Stimulated activated CD4-positive, alpha-beta T cell treated with anti-CD3 and anti-CD28 coated beads, Interleukin-15, amount 100 ng/mL, for 1 hour (primary cell): ENCODE measurements around the gene ZNF117.
"Not testable (repeated sequence)": the region's sequence is repeated elsewhere in the genome, so short reads cannot be mapped to it uniquely, and the experiment has no call there.

ENCODE experiments used
- DNase-seq, 2 donors: peaks; one replicate each; pipeline ENCODE4 v3.0.0-alpha.2; 2020; ENCODE audit warnings: low read depth in 1 of 2, low spot score in 1 of 2

The ZNF117 gene

GRCh38 chr7:64997164-64997908, 6.5 kb upstream of the ZNF117 start:
- no peak for DNase-seq

GRCh38 chr7:64996305-64996704, 5.5 kb upstream of the ZNF117 start:
- DNase-seq: no peak

GRCh38 chr7:64993901-64994300, 3.1 kb upstream of the ZNF117 start:
- DNase-seq: no peak

- DNase-seq: no peak
These were observed 2.1 kb upstream of the ZNF117 start for GRCh38 chr7:64992971-64993370.

GRCh38 chr7:64990216-64990615, 620 bp downstream of the ZNF117 start:
- no peak for DNase-seq

- DNase-seq: no peak
These were observed 12.2 kb downstream of the ZNF117 start for GRCh38 chr7:64978497-64979203.

GRCh38 chr7:64965594-64965993, 25.2 kb downstream of the ZNF117 start:
- no peak for DNase-seq

GRCh38 chr7:64959072-64959747, 31.6 kb downstream of the ZNF117 start:
- DNase-seq: no peak

- no peak for DNase-seq
These were observed 39.5 kb downstream of the ZNF117 start for GRCh38 chr7:64951250-64951848.

GRCh38 chr7:64950673-64951072, 40.2 kb downstream of the ZNF117 start:
- DNase-seq: not testable (repeated sequence)

GRCh38 chr7:64948774-64949173, 42.1 kb downstream of the ZNF117 start:
- DNase-seq: not testable (repeated sequence)

GRCh38 chr7:64947252-64948000, 43.4 kb downstream of the ZNF117 start:
- no peak for DNase-seq

- DNase-seq: peak in 1 of 2 donors; percentile 6
These were observed 44.1 kb downstream of the ZNF117 start for GRCh38 chr7:64946772-64947171.

- DNase-seq: no peak
These were observed 45.2 kb downstream of the ZNF117 start for GRCh38 chr7:64945503-64946175.

GRCh38 chr7:64944667-64945502, 46.0 kb downstream of the ZNF117 start:
- DNase-seq: not testable (repeated sequence)

- DNase-seq: not testable (repeated sequence)
These were observed 50.8 kb downstream of the ZNF117 start for GRCh38 chr7:64940021-64940420.

- no peak for DNase-seq
These were observed 52.3 kb downstream of the ZNF117 start for GRCh38 chr7:64938540-64938939.

- no peak for DNase-seq
These were observed 56.4 kb downstream of the ZNF117 start for GRCh38 chr7:64934478-64934877.
